ENCODE data around the gene ETV3L.

DNA sequence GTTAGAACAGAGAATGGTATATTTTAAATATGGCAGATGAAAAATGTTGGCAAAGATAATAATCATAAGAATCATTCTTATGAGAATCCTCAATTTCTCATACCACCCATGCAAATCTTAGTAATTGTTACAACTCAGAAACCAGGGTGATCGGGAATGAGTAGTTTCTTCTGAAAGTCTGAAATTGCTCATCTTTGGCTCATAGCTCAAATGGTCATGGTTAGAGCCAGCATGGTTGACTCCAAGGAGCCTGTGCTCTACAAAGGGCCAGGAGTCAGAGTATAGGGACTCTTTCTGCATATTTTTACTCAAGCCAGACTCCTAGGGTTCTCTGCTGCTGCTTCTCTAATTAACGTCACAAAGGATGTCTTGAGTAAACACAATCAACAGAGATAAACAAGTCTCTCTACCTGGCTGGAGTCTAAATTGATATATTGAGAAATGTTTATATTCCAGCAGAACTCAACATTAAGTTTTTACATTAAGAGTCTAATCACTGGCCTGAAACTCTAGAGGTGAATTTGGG, 40.5 kb upstream of the ETV3L start:
- TF ChIP-seq, protein P1, sequence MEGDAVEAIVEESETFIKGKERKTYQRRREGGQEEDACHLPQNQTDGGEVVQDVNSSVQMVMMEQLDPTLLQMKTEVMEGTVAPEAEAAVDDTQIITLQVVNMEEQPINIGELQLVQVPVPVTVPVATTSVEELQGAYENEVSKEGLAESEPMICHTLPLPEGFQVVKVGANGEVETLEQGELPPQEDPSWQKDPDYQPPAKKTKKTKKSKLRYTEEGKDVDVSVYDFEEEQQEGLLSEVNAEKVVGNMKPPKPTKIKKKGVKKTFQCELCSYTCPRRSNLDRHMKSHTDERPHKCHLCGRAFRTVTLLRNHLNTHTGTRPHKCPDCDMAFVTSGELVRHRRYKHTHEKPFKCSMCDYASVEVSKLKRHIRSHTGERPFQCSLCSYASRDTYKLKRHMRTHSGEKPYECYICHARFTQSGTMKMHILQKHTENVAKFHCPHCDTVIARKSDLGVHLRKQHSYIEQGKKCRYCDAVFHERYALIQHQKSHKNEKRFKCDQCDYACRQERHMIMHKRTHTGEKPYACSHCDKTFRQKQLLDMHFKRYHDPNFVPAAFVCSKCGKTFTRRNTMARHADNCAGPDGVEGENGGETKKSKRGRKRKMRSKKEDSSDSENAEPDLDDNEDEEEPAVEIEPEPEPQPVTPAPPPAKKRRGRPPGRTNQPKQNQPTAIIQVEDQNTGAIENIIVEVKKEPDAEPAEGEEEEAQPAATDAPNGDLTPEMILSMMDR (IDR thresholded peaks at IDR 0.05): no peak
- TF ChIP-seq POLR2A (IDR thresholded peaks at IDR 0.05): no peak

All from Peyer's patch (tissue), 4 donors.